Stimulated activated CD4-positive, alpha-beta T cell treated with anti-CD3 and anti-CD28 coated beads, Interleukin-1b, Interleukin-23, amount 100 ng/mL, for 4 hours (primary cell): ENCODE data around the gene LILRB5.
"Not testable (repeated sequence)": the region's sequence is repeated elsewhere in the genome, so short reads cannot be mapped to it uniquely, and the experiment has no call there.

Experiments used
- DNase-seq, 2 donors: peaks; one replicate each; pipeline ENCODE4 v3.0.0-alpha.2; 2020; ENCODE audit warnings: low read depth in 2 of 2

LILRB5 gene

DNA sequence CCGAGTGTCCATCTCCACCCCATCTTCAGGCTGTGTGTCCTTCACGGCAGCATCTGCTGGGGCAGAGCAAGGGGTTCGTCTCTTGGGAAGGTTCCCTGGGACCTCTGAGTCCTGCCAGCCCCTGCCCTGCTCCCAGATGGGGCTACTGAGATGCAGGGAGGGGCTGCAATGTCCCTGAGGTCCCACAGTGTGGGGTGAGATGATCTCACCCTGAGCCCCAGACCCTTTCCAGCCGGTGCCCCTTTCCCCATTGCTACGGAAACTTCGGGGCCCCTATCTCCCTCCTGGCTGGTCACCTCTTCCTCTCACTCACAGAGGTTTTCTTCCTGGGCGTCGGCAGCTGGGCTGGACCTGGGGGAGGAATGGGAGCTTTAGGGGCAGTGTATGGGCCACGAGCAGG is 18.9 kb upstream of the LILRB5 start:
- DNase-seq = no peak

DNA sequence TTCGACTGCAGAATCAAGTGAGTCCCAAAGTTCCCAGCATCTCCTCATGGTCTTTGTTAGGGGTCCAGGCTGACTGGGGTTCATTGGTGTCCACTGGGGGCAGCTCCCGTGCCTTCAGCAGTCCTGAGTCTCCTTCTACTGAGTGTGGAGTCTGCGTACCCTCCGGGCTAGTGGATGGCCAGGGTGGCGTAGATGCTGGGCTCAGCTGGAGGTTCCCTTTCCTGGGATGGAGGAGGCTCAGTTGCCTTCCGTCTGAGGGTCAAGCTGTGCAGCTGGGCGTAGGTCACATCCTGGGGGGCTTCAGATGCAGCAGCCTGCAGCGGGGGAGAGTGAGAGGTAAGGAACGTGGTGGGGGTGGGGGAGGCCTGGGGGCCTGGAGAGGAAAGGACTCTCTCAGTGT is 17.4 kb upstream of the LILRB5 start:
- not testable (repeated sequence) for DNase-seq

DNA sequence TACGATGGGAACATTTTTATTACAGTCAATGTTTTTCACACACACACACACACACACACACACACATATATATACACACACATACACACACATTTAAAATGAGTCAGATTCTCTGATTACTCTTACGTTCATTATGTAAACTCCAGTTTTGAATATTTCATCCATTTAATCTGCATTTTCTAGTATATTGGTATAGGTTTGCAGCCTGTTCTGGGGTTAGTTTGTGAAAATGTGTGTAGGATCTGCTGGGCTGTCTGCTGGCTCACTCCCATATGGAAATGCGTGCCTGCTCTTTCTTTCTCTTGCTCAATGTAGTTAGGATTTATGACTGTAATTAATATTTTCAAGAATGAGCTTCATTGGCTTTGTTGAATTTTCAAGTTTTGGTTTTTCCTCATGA is 16.7 kb upstream of the LILRB5 start:
- no peak for DNase-seq

DNA sequence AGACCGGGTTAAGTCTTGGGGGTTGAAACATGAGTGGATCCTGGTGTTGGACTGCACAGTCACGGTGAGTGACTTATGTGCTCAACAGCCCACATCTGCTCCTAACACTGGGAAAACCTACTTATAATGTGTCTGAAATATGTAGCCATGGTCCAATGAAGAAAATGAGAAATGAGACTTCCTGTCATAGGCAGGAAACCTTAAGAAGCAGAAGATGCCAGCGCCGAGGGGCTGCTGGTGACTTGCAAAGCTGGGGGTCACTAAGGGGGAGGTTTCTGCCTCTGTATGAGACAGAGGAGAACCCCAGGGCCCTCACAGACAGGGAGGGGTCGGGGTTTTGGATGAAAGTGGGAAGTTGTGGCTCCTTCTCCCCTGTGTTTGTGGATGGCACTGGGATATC is 15.1 kb upstream of the LILRB5 start:
- not testable (repeated sequence) for DNase-seq

DNA sequence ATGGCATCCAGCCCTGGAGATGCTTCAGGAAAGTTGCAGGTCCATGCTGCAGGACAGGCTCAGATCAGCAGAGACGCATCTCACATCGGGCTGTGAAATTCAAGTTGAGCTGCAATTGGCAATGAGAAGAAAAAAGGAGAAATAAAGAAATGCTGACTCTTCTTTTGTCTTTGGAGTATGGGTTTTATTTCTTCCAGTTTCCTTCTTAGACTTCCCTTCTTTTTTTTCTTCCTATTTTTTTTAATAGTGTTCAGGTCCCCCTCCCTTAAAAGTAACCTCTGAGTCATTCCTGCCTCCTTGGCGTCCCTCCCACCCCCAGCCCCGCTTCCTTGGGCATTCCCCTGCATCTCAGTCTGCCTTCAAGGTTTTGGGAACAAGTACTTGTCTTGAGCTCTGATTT is 14.5 kb upstream of the LILRB5 start:
- not testable (repeated sequence) for DNase-seq

DNA sequence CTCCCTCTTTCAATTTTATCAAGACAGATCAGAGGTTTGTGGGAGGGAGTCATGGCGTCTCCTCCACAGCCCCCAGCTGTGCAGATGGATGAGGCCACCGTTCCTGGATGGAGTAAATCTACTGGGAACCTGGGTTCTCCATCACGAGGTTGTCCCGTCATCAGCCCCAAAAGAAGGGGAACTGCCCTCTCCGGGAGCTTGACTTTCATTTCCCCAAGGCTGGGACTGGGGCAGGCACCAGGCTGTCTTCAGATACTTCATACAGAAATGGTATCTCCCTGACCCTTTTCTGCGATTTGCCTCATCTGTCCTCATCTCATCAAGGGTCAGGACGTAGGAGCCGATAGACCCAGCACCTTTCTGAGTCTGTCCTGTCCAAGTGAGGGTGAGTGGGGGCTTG is 14.0 kb upstream of the LILRB5 start:
- no peak for DNase-seq

DNA sequence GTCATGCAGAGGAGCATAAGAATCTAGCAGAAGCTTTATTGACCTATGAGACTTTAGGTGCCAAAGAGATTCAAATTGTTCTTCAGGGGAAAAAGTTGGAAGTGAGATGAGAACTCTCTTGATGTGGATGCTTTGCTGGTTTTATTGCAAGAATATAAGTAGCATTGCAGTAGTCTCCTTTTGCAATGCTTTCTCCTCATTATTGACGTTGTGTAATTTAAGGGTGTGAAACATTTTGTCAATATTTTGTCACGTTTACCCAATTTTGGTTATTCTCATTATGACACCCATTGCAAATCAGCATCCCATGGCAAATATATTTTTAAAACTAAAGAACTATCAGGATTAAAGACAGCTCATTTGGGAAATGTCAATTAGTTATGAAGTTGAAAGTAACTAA is 11.9 kb upstream of the LILRB5 start:
- no peak for DNase-seq

DNA sequence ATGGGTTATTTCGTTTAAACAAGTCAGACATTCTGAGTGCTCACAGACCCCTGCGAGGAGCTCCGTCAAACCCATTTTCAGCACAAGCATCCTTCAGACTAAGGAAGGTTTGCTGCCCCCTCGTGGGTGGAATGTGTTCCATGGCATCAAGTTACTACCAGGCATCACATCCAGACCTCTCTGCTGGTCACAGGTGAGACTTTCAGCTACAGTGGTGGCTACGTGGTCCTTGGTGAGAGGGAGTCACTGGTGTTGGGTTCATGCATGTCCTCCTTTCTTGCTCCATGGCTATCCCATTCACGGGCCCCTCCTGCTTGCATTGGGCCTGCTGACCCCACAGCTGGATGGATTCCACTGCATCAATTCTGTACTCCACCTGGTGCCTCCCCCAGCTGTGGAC is 9.1 kb upstream of the LILRB5 start:
- peak; percentile 47 to 61 for DNase-seq

DNA sequence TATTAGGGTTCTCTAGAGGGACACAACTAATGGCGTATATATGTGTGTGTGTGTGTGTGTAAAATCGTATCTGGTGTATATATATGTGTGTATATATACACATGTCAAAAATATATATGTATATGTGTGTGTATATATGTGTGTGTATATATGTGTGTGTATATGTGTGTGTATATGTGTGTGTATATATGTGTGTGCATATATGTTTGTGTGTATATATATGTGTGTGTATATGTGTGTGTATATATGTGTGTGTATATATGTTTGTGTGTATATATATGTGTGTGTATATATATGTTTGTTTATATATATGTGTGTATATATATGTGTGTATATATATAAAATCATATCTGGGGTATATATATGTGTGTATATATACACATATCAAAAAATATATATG is 5.4 kb upstream of the LILRB5 start:
- DNase-seq = no peak

DNA sequence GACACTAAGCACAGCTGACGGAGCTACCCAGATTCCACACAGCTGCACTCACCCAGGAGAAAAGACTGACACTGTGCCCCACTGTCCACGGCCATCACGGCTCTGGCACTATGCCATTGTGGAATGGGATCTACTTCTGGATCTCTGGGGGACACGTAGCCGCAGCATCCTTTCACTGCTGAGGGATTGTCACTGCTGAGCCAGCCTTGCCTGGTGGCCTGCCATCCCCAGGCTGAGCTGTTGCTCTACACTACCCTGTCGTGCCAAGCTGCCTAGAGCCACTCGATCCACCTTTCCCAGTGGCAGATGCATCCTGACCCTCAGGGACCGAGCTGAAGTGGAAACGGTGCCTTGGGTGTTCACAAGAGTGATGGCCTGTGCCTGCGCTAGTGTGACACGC is 5.0 kb upstream of the LILRB5 start:
- no peak for DNase-seq

DNA sequence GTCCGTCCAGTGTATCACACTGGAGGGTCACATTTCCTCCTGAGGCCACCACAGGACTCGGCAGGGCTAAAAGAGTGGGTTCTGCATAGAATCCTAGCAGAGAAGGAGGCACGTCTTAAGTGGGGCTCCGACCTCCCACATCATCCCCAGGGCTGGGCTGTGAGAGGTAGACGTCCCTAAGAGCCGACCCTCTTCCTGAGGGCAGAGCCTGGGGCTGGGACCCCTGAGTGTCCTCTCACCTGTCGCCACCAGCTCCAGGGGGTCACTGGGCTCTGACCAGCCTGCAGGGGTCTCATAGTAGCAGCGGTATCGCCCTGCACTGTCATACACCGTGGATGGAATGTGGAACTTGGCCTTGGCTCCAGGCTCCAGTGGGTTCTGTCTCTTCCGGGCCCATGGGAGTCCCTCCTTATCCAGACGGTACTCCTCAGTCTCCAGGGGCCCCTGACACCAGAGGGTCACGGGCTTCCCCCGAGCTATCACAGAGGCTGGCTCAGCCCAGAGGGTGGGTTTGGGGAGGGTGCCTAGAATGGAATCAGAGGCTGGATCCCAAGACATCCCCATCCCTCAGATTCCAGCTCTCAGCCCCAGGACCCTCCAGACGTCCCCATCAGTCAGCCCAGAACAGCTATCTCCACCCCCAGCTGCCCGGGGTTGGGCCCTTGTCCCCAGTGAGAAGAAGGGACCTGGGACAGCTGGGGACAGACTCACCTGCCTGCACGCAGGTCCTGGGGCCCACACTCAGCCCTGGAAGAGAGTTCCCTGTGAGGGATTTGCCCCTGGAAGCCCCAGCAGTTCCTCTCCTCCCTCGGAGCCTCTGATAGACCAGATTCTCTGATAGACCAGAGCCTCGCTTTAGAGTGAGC is 590 bp downstream of the LILRB5 start:
- DNase-seq = no peak

DNA sequence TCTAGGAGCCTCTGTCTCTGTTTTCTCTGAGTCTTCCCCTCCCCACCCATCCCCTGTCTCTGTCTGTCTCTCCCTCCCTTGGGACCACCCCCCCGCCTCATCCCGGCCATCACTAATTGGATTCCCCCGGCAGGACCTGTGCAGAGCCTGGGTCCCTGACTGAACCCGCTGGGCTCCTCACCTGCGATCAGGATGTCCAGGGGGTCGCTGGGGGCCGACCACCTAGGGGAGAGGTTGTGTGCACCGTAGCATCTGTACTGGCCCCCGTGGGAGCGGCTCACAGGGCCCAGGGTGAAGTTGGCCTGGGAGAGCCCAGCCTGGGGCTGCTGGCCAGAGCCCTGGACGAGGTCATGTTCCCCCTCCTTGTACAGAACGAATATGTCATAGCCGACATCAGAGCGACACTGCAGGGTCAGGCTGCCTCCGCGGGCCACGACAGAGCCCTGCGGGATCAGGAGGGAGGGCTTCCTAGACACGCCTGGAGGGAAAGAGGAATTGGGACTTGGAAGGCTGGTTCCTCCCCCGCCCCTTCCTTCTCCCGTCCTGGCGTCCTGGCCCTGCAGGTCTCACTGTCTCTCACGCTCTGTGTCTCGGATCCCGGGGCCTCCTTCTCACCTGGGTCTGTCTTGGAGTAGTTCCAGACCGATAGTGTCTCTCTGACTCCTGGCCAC is 1.8 kb downstream of the LILRB5 start:
- no peak for DNase-seq

DNA sequence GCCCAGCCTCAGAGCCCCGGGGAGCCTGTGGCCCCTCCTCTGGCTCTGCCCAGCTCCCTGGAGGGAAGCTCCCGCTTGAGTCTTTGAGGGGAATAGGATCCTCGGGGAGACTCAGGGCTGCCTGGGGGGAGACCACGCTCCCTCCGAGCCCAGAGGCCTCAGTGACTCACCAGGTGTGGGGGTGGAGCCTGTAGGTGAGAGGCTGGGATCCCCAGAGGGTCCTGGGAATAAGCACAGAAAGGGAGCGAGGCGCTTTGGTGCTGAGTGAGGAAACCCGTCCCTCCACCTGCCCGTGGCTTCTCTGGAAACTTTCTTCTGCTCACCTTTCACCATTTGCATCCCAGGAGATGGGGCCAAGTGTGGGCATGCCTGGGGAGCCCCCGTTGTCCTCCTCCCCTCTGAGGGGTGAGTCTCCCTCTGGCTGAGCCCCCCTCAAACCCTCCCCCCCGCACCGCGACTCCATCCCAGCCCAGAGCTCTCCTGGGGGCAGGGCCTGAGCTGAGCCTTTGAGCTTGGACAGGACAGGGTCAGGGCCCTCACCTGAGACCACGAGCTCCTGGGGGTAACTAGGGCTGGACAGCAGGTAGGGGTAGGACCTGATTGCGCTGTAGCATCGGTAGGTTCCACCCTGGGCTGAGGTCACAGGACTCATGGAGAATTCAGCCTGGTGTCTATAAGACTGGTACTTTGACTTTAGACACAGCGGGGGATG is 2.7 kb downstream of the LILRB5 start:
- DNase-seq = no peak

DNA sequence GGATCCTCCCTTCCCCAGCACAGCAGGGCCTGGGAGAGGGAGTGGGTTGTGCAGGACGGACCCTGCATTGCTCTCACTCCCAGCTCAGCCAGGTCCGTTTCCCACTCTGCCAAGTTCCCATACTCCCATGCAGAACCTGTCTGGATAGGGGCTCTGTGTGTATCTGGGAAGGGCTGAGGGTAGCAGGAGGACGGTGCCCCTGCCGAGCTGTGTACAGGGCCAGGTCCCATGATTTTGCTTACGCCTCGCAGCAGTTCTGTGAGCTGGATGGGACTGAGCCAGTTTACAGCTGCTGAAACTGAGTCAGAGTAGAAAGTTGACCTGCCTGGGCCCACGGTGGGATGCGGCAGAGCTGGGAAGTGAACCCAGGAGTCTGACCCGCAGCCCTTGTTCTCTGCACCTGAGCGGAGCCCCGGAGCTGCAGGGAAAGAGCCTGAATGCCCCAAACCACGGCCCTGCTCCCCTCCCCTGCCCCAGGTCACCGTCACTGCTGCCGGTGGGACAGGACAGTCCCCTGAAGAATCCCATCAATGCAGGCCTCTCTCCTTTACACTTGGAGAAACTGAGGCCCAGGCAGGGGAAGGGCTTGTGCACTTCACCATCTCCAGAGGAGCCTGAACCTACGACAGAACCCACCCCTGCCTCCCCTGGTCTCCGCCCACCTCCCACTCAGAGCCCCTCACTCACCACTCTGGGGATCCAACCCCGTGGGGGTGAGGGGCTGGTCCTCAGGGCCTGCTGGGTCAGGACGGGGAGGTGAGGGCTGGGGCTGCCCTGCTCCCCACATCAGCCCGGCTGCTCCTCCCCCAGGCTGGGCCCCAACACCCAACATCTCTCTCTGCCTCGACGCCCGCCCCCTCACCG is 3.5 kb downstream of the LILRB5 start:
- no peak for DNase-seq

DNA sequence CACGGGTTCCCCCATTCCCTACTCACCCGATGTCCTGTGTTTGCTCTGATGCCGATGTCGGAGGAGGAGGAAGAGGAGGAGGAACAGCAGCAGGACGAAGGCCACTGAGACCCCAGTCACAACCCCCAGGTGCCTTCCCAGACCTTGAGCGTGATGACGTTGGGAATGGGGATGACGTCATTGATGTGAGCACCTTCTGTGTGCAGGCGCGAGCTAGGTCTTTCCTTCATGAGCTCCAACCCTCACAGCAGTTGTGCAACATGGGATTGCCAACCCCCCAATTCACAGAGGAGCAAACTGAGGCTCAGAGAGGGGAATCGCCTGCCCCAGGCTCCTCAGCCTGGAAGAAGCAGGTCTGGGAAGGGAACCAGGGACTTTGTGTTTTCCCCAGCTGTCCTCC is 4.2 kb downstream of the LILRB5 start:
- no peak for DNase-seq

DNA sequence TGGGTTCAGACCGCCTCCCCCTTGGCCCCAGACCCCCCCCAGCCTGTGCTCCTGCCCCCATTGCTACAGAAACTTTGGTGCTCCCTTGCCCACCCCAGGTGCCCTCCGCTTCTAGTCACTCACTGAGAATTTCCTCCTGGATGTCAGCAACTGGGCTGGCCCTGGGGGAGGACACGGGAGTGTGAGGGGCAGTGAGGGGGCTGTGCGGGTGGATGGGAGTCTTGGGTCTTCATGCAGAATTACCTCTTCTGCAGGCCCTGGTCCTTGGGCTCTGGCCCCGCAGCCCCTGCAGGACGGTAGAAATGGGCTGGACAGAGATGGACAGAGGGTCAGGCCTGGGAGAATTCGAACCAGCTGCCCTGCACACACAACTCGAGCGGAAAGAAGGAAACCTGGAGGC is 4.8 kb downstream of the LILRB5 start:
- no peak for DNase-seq

DNA sequence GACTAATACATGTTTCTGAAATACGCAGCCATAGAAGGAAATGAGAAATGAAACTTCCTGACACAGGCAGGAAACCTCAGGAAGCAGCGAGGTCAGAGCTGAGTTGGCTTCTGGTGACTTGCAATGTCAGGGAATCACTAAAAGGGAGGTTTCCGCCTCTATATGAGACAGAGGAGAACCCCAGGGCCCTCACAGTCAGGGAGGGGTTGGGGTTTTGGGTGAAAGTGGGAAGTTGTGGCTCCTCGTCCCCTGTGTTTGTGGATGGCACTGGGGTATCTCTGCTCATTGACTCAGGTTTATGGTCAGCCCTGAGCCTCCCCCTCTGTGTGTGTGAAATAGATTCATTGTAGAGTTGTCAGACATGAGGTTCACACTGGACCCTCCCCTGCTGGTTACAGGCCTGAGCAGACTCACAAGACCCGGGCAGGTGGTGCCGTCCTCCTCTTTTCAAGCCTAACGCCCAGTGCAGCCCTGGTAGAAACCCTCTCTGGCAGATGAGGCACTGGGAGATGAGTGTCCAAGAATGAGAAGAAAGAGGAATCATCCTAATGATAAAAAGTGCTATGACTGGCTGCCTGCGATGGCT is 9.0 kb downstream of the LILRB5 start:
- no peak for DNase-seq

DNA sequence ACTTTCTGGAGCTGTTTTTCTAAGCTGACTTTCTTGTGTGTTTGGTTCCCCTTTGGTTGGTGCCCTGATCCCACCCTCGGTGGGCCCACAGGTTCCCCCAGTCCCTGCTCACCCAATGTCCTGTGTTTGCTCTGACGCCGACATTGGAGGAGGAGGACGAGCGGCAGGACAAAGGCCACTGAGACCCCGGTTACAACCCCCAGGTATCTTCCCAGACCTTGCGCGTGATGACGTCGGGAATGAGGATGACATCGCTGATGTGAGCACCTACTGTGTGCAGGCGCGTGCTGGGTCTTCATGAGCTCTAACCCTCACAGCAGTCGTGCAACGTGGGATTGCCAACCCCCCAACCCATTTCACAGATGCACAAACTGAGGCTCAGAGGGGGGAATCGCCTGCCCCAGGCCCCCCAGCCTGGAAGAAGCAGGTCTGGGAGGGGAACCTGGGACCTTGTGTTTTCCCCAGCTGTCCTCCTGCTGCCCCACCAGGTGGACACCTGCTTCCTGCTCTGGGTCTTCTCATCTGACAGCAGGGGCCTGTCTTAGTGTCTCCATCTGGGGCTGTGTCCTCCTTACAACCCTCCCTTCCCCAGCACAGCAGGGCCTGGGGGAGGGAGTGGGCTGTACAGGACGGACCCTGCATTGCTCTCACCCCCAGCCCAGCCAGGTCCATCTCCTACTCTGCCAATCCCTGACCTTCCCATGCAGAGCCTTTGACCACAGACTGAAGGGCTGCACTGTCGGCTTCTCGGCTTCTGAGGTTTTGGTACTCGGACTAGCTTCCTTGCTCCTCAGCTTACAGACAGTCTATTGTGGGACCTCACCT is 9.8 kb downstream of the LILRB5 start:
- DNase-seq = no peak

DNA sequence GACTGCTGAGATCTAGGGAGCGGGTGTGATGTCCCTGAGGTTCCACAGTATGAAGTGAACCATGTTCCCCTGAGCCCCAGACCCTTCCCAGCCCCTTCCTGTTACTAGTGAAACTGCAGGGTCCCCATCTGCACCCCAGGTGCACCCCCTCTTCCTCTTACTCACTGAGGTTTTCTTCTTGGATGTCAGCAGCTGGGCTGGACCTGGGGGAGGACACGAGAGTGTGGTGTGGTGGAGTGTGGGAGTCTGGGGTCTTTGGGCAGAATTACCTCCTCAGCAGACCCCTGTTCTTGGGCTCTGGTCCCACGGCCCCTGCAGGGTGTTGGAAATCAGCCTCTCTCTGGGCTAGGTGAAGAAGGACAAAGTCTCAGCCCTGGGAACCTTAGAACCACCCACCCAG is 11.1 kb downstream of the LILRB5 start:
- no peak for DNase-seq

DNA sequence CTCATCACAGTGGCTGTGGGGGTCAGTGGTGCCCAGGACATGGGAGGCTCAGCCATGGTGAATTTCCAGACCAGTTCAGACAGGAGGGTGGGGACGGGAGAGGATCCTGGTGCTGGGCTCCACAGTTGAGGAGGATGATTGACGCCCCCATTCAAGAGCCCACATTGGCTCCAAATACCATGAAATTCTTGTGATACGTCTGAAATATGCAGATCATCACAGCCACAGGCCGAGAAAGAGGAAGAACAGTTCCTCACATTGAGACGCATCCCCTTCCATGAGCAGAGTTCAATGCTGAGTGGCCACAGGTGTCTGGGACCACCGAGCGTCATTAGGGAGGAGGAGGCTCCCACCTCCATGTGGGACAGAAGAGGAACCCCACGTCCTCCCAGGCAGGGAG is 13.3 kb downstream of the LILRB5 start:
- not testable (repeated sequence) for DNase-seq

DNA sequence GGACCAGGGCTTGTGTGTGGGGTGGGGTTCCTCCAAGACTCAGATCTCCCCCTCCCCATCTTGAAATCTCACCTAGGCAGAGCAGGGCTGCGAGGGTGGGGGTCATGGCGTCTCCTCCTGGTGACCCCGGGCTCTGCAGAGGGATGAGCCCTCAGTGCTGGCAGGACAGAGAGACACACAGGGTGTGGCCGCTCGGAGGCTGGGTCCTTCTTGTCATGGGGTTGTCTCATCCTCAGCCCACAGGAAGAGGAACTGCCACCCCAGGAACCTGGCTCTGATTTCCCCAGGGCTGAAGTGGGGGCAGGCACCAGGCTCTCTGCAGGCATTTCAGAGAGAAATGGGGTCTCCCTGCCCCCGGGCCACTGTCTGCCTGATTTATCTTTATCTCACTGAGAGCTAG is 14.4 kb downstream of the LILRB5 start, which contains the start of gene LILRA6:
Gene LILRA6 (minus strand): TSS at position 145 of the 400 bp plus-strand sequence.
- DNase-seq = not testable (repeated sequence)
